Measurements from ENCODE around the gene ANGEL1. TPM values are rescaled to one million over a fixed set of nuclear protein-coding genes. Genes with fewer than 3 reads are reported as not detected.

Gene ANGEL1
- total RNA-seq, 2 experiments from 2014 or later = 17.6 to 33.7 TPM

DNA sequence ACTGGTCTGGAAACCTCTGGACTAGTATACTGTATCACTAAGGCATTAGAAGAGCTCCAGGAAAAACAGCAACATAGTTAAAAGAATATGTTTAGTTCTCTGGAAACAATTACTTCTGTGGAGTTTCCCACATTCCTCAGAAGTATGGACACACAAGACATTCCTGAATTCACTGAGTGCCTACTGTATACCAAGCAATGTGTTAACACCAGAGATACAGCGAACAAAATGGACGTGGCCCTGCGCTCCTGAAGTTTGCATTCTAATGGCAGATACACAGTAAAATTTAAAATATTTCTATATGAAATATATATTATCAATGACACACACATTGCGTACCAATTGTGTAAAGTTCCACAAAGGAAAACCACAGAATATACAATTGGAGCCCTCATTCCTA, 1.1 kb downstream of the ANGEL1 start:
- H3K9me2 ChIP-seq (ENCODE audit: insufficient read depth, low read length) = no peaks in the 10 kb centered on the region
- H4K20me1 ChIP-seq (ENCODE audit: insufficient read depth, low read length) = no peaks in the 10 kb centered on the region
- intact Hi-C loops (cut with micrococcal nuclease; ENCODE audit: unreplicated experiment) = loop anchor here (1.0 kb wide), 1 partner anchor 101 kb away; no protein-coding TSS in a partner anchor
- TF ChIP-seq, protein P1, sequence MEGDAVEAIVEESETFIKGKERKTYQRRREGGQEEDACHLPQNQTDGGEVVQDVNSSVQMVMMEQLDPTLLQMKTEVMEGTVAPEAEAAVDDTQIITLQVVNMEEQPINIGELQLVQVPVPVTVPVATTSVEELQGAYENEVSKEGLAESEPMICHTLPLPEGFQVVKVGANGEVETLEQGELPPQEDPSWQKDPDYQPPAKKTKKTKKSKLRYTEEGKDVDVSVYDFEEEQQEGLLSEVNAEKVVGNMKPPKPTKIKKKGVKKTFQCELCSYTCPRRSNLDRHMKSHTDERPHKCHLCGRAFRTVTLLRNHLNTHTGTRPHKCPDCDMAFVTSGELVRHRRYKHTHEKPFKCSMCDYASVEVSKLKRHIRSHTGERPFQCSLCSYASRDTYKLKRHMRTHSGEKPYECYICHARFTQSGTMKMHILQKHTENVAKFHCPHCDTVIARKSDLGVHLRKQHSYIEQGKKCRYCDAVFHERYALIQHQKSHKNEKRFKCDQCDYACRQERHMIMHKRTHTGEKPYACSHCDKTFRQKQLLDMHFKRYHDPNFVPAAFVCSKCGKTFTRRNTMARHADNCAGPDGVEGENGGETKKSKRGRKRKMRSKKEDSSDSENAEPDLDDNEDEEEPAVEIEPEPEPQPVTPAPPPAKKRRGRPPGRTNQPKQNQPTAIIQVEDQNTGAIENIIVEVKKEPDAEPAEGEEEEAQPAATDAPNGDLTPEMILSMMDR (conservative IDR thresholded peaks at IDR 0.05; ENCODE audit: low read length) = no peak
- TF ChIP-seq EZH2phosphoT487 (IDR thresholded peaks at IDR 0.05; ENCODE audit: borderline replicate concordance, low read depth, low read length) = no peak
- ChIA-PET CTCF (ENCODE audit: unreplicated experiment) (interaction anchor here (0.9 to 1.6 kb wide), 3 partner anchors 27 to 102 kb away, joined by 4 to 7 read pairs (median 6); no protein-coding TSS in a partner anchor), POLR2A (interaction anchor here (0.5 to 1.8 kb wide), 14 partner anchors 9 to 787 kb away, joined by 3 to 6 read pairs (median 4); partner anchors contain the start of gene CIPC)
- peaks cover 28% of the 10 kb centered on the region for H3K36me3 ChIP-seq (ENCODE audit: insufficient read depth, low read length)
- H3K4me2 ChIP-seq (ENCODE audit: low read length) = peak overlapping the region; percentile 94
- H2AFZ ChIP-seq (ENCODE audit: low read length) = no peak overlapping the region; the same call in 1 of the 2 replicates
- peaks cover 11% of the 10 kb centered on the region; the same call in 1 of the 2 replicates for H3K79me2 ChIP-seq (ENCODE audit: insufficient read depth, low read depth, low read length)
- peaks cover 22% of the 10 kb centered on the region for H3K4me1 ChIP-seq (ENCODE audit: insufficient read depth, low read length, poor library complexity, severe bottlenecking)
- H3K4me3 ChIP-seq (ENCODE audit: low read depth, low read length, poor library complexity, severe bottlenecking) = peak overlapping the region; percentile 83
- H3K27ac ChIP-seq (ENCODE audit: low read depth, low read length, poor library complexity, severe bottlenecking) = peak overlapping the region; percentile 42
- H3K9me3 ChIP-seq (ENCODE audit: low read length) = no peaks in the 10 kb centered on the region
- no peak for DNase-seq (ENCODE audit: low spot score)
- TSS peak; percentile 59 for BruUV-seq (replicated peaks)

DNA sequence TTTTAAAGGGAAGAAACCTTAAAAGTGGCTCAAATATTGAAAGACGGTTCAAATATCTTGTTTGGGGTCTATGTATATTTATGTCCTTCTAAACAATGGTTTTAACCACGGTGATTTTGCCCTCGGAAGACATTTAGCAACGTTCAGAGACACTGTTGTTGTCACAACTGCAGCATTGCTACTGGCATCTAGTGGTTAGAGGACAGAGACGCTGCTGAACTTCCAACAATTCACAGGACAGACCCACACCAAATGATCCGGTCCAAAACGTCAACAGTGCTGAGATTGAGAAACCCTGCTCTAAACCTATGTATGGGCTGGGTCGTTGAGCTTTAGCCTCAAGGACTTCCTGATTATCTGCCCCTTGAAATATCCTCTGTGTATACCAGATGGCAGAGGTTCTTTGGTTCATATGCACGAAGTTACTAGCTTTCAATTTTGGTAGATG, 1.7 kb downstream of the ANGEL1 start:
- ChIA-PET POLR2A (interaction anchor here (0.6 to 1.8 kb wide), 13 partner anchors 9 to 597 kb away, joined by 3 to 6 read pairs (median 4); partner anchors contain the start of gene CIPC), CTCF (ENCODE audit: unreplicated experiment) (interaction anchor here (0.9 to 1.6 kb wide), 3 partner anchors 26 to 101 kb away, joined by 4 to 7 read pairs (median 6); no protein-coding TSS in a partner anchor)
- Histone ChIP-seq H4K20me1 (ENCODE audit: insufficient read depth, low read length) (no peaks in the 10 kb centered on the region), H3K36me3 (ENCODE audit: insufficient read depth, low read length) (peaks cover 34% of the 10 kb centered on the region), H2AFZ (ENCODE audit: low read length) (peak overlapping the region; percentile 44; the same call in 1 of the 2 replicates), H3K9me3 (ENCODE audit: low read length) (no peaks in the 10 kb centered on the region), H3K9me2 (ENCODE audit: insufficient read depth, low read length) (no peaks in the 10 kb centered on the region), H3K79me2 (ENCODE audit: insufficient read depth, low read depth, low read length) (peaks cover 11% of the 10 kb centered on the region; the same call in 1 of the 2 replicates), H3K27ac (ENCODE audit: low read depth, low read length, poor library complexity, severe bottlenecking) (peak overlapping the region; percentile 42), H3K4me2 (ENCODE audit: low read length) (peak overlapping the region; percentile 94), H3K4me3 (ENCODE audit: low read depth, low read length, poor library complexity, severe bottlenecking) (peak overlapping the region; percentile 83), H3K4me1 (ENCODE audit: insufficient read depth, low read length, poor library complexity, severe bottlenecking) (peaks cover 22% of the 10 kb centered on the region)
- no TSS peak for BruUV-seq (replicated peaks)
- intact Hi-C loops (cut with micrococcal nuclease; ENCODE audit: unreplicated experiment) = loop anchor here (1.0 kb wide), 1 partner anchor 101 kb away; no protein-coding TSS in a partner anchor
- TF ChIP-seq, protein P1 (conservative IDR thresholded peaks at IDR 0.05; ENCODE audit: low read length) = peak; percentile 82
- TF ChIP-seq EZH2phosphoT487 (IDR thresholded peaks at IDR 0.05; ENCODE audit: borderline replicate concordance, low read depth, low read length) = no peak
- peak; percentile 56 for DNase-seq (ENCODE audit: low spot score)

DNA sequence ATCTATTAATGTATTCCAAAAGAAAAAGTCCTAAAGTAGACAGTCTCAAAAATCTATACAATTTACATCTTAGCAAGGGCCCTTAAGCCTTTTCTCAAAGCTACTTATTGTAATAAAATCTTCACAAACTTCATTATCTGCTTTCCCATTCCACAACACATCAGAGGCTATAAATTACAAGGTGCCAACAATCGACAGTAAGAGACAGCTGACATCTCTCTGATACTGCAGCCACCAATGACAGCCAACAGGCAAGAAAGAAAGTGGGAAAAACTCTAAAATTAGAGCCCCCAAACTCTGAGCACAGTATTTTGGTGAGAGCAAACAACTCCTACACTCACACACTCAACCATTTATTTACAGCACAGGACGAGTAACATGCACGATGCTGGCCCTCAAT, 2.2 kb downstream of the ANGEL1 start:
- POLR2A ChIA-PET = interaction anchor here (0.7 to 1.8 kb wide), 10 partner anchors 8 to 279 kb away, joined by 3 to 6 read pairs (median 5); no protein-coding TSS in a partner anchor
- Histone ChIP-seq H3K4me3 (ENCODE audit: low read depth, low read length, poor library complexity, severe bottlenecking) (peak overlapping the region; percentile 83), H2AFZ (ENCODE audit: low read length) (peak overlapping the region; percentile 44; the same call in 1 of the 2 replicates), H3K79me2 (ENCODE audit: insufficient read depth, low read depth, low read length) (peaks cover 11% of the 10 kb centered on the region; the same call in 1 of the 2 replicates), H3K27ac (ENCODE audit: low read depth, low read length, poor library complexity, severe bottlenecking) (no peak overlapping the region), H3K36me3 (ENCODE audit: insufficient read depth, low read length) (peaks cover 38% of the 10 kb centered on the region), H4K20me1 (ENCODE audit: insufficient read depth, low read length) (no peaks in the 10 kb centered on the region), H3K9me2 (ENCODE audit: insufficient read depth, low read length) (no peaks in the 10 kb centered on the region), H3K4me1 (ENCODE audit: insufficient read depth, low read length, poor library complexity, severe bottlenecking) (peaks cover 22% of the 10 kb centered on the region), H3K4me2 (ENCODE audit: low read length) (peak overlapping the region; percentile 94), H3K9me3 (ENCODE audit: low read length) (no peaks in the 10 kb centered on the region)
- no TSS peak for BruUV-seq (replicated peaks)
- CTCF ChIA-PET (ENCODE audit: unreplicated experiment) = interaction anchor here (0.9 to 1.6 kb wide), 3 partner anchors 12 to 101 kb away, joined by 3 to 6 read pairs (median 4); no protein-coding TSS in a partner anchor
- TF ChIP-seq EZH2phosphoT487 (IDR thresholded peaks at IDR 0.05; ENCODE audit: borderline replicate concordance, low read depth, low read length) = no peak
- TF ChIP-seq, protein P1 (conservative IDR thresholded peaks at IDR 0.05; ENCODE audit: low read length) = no peak
- intact Hi-C loops (cut with micrococcal nuclease; ENCODE audit: unreplicated experiment) = no loop called here
- no peak for DNase-seq (ENCODE audit: low spot score)

All from OCI-LY7 (cell line).